Choroid plexus epithelial cell (primary cell): ENCODE results near the gene LMAN1.

Experiments used
- DNase-seq: peaks from one replicate; pipeline ENCODE4 v3.0.0-alpha.2; 2010; ENCODE audit warnings: low read depth
- H3K4me3 ChIP-seq: 2 replicates; pipeline ENCODE4 v1.5.1; 2011; ENCODE audit warnings: low read depth, mild to moderate bottlenecking, control low read depth, low read length, moderate library complexity
- CTCF ChIP-seq: conservative IDR thresholded peaks from 2 replicates; pipeline ENCODE4 v1.5.1; 2011; ENCODE audit warnings: low read depth, mild to moderate bottlenecking, control low read depth, inconsistent platforms, low read length, moderate library complexity

Gene LMAN1

GRCh38 chr18:59300676-59301285, 58.3 kb downstream of the LMAN1 start:
- TF ChIP-seq CTCF = no peak
- no peak for DNase-seq
- no peak overlapping the region for H3K4me3 ChIP-seq

DNA sequence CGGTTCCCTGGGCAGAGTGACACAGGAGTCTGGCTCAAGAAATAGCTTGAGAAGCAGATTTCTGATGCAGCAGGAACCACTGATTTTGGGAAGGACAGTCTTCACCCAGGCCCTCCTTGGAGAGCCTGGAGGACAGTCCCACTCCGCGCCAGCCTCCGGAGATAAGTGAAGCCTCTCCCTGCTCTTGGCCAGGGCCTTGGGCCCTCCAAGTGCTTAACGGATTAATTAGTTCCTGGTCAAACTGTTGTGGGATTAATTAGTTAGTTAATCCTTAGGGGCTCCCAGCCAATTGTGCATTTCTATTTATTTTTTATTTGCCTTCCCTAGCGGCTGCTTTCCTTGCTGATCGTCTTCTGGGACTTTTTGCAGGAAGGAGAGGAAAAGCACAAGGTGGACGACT, 60.2 kb downstream of the LMAN1 start:
- TF ChIP-seq CTCF = no peak
- H3K4me3 ChIP-seq = no peak overlapping the region
- no peak for DNase-seq

GRCh38 chr18:59293317-59293716, 65.7 kb downstream of the LMAN1 start:
- no peak for TF ChIP-seq CTCF
- no peak overlapping the region for H3K4me3 ChIP-seq
- DNase-seq = no peak

GRCh38 chr18:59286341-59286740, 72.7 kb downstream of the LMAN1 start:
- TF ChIP-seq CTCF = no peak
- no peak for DNase-seq
- H3K4me3 ChIP-seq = no peak overlapping the region

DNA sequence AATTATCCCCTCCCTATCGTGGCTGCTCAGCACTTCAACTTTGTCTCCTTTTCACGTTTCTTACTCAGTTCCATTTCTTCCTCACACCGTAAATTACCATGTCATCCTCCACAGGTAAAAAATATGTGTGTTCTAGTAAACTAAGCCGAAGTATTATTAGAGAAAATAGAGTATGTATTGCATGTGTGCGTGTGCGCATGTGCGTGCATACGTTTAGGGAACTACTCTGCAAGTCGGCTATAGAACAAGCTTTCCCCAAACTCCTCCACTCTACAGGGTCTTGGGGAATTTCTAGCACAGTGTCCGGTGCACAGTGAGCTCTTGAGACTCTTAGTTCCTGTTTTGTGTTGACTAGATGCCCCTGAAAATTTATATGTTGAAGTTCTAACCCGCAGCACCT, 76.7 kb downstream of the LMAN1 start:
- no peak for DNase-seq
- H3K4me3 ChIP-seq = no peak overlapping the region
- no peak for TF ChIP-seq CTCF

- no peak for DNase-seq
- no peak overlapping the region for H3K4me3 ChIP-seq
- no peak for TF ChIP-seq CTCF
These were observed 79.3 kb downstream of the LMAN1 start for GRCh38 chr18:59279722-59280121.

DNA sequence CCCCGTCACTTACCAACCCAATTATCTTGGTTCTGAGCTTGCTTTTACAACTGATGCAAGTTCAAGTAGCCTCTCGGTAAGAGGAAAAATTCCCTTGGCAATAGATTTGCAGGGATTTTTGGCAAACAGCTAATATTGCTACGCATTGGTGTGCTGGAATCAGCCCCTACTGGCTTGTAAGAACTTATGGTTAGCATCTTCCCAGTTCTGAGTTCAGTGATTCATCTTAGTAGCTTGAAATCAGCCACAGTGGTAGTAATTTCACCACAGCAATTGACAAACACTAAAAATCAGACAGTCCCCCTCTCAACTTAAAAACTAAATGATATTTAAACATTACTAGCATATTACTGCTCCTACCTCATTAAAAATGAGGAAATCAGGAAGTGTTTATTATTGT, 79.9 kb downstream of the LMAN1 start:
- DNase-seq = no peak
- H3K4me3 ChIP-seq = no peak overlapping the region
- no peak for TF ChIP-seq CTCF
